WTC11 (cell line): ENCODE results near the gene SOX9.

Experiments
- ATF2 ChIP-seq: sonication (generic); formaldehyde crosslinking; IDR thresholded peaks from 2 replicates; pipeline ENCODE4 v1.8.1; 2022; ENCODE audit warnings: low read depth, missing genetic modification reagents, borderline replicate concordance
- CREM ChIP-seq: sonication (generic); formaldehyde crosslinking; IDR thresholded peaks from 2 replicates; pipeline ENCODE4 v1.8.1; 2022; ENCODE audit warnings: mild to moderate bottlenecking, missing genetic modification reagents, moderate library complexity
- MAX ChIP-seq: sonication (generic); formaldehyde crosslinking; IDR thresholded peaks from 2 replicates; pipeline ENCODE4 v1.8.0; 2022; ENCODE audit warnings: mild to moderate bottlenecking, missing genetic modification reagents
- NFYB ChIP-seq: sonication (generic); formaldehyde crosslinking; conservative IDR thresholded peaks from 2 replicates; pipeline ENCODE4 v1.8.0; 2022; ENCODE audit warnings: low read depth, missing genetic modification reagents
- NR3C1 ChIP-seq: sonication (generic); formaldehyde crosslinking; conservative IDR thresholded peaks from 2 replicates; pipeline ENCODE4 v1.8.1; 2023; ENCODE audit warnings: low read depth, mild to moderate bottlenecking, missing genetic modification reagents
- SP1 ChIP-seq: sonication (generic); formaldehyde crosslinking; conservative IDR thresholded peaks from 2 replicates; pipeline ENCODE4 v1.8.1; 2022; ENCODE audit warnings: missing genetic modification reagents
- TEAD4 ChIP-seq: sonication (generic); formaldehyde crosslinking; IDR thresholded peaks from 2 replicates; pipeline ENCODE4 v1.8.0; 2022; ENCODE audit warnings: mild to moderate bottlenecking, missing genetic modification reagents
- USF2 ChIP-seq: sonication (generic); formaldehyde crosslinking; IDR thresholded peaks from 2 replicates; pipeline ENCODE4 v1.8.1; 2023; ENCODE audit warnings: mild to moderate bottlenecking, missing genetic modification reagents, moderate library complexity
- ZBTB43 ChIP-seq: sonication (generic); formaldehyde crosslinking; IDR thresholded peaks from 2 replicates; pipeline ENCODE4 v1.8.1; 2023; ENCODE audit warnings: mild to moderate bottlenecking, missing genetic modification reagents
- ZNF121 ChIP-seq: sonication (generic); formaldehyde crosslinking; IDR thresholded peaks from 2 replicates; pipeline ENCODE4 v1.8.0; 2023; ENCODE audit warnings: missing genetic modification reagents
- ZNF317 ChIP-seq: sonication (generic); formaldehyde crosslinking; IDR thresholded peaks from 2 replicates; pipeline ENCODE4 v1.8.1; 2023; ENCODE audit warnings: low read depth, mild to moderate bottlenecking, moderate library complexity, missing genetic modification reagents, borderline replicate concordance
- TF ChIP-seq, protein P1 (sequence below): fragments of 200-600 bp; IDR thresholded peaks from 2 replicates; pipeline ENCODE4 v1.8.0; 2022; ENCODE audit warnings: antibody characterized with exemption
- TF ChIP-seq, protein P2 (sequence below): sonication (generic); formaldehyde crosslinking; IDR thresholded peaks from 2 replicates; pipeline ENCODE4 v1.8.0; 2023; ENCODE audit warnings: mild to moderate bottlenecking, missing genetic modification reagents

- TF ChIP-seq ZBTB43 (CRISPR knock-in tag) = no peak
- TF ChIP-seq, protein P1, sequence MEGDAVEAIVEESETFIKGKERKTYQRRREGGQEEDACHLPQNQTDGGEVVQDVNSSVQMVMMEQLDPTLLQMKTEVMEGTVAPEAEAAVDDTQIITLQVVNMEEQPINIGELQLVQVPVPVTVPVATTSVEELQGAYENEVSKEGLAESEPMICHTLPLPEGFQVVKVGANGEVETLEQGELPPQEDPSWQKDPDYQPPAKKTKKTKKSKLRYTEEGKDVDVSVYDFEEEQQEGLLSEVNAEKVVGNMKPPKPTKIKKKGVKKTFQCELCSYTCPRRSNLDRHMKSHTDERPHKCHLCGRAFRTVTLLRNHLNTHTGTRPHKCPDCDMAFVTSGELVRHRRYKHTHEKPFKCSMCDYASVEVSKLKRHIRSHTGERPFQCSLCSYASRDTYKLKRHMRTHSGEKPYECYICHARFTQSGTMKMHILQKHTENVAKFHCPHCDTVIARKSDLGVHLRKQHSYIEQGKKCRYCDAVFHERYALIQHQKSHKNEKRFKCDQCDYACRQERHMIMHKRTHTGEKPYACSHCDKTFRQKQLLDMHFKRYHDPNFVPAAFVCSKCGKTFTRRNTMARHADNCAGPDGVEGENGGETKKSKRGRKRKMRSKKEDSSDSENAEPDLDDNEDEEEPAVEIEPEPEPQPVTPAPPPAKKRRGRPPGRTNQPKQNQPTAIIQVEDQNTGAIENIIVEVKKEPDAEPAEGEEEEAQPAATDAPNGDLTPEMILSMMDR = no peak
- TF ChIP-seq NR3C1 (CRISPR knock-in tag) = no peak
- no peak for TF ChIP-seq SP1 (CRISPR knock-in tag)
- TF ChIP-seq, protein P2, sequence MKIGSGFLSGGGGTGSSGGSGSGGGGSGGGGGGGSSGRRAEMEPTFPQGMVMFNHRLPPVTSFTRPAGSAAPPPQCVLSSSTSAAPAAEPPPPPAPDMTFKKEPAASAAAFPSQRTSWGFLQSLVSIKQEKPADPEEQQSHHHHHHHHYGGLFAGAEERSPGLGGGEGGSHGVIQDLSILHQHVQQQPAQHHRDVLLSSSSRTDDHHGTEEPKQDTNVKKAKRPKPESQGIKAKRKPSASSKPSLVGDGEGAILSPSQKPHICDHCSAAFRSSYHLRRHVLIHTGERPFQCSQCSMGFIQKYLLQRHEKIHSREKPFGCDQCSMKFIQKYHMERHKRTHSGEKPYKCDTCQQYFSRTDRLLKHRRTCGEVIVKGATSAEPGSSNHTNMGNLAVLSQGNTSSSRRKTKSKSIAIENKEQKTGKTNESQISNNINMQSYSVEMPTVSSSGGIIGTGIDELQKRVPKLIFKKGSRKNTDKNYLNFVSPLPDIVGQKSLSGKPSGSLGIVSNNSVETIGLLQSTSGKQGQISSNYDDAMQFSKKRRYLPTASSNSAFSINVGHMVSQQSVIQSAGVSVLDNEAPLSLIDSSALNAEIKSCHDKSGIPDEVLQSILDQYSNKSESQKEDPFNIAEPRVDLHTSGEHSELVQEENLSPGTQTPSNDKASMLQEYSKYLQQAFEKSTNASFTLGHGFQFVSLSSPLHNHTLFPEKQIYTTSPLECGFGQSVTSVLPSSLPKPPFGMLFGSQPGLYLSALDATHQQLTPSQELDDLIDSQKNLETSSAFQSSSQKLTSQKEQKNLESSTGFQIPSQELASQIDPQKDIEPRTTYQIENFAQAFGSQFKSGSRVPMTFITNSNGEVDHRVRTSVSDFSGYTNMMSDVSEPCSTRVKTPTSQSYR = no peak
- TF ChIP-seq TEAD4 (CRISPR knock-in tag) = no peak
- no peak for TF ChIP-seq ZNF121 (CRISPR knock-in tag)
- TF ChIP-seq ATF2 (CRISPR knock-in tag) = no peak
- TF ChIP-seq CREM = no peak
- TF ChIP-seq MAX (CRISPR knock-in tag) = no peak
- TF ChIP-seq ZNF317 (CRISPR knock-in tag) = no peak
- TF ChIP-seq NFYB (CRISPR knock-in tag) = no peak
- TF ChIP-seq USF2 (CRISPR knock-in tag) = no peak
These were observed 10.4 kb upstream of the SOX9 start for GRCh38 chr17:72110231-72110941.
